PFSK-1 (cell line): ENCODE results near the gene CROT.

Experiments
- FOXP2 ChIP-seq: optimal IDR thresholded peaks from 2 replicates; pipeline ENCODE3; 2011; ENCODE audit warnings: borderline replicate concordance, control low read depth, inconsistent platforms; ENCODE audit not compliant: insufficient read depth; ENCODE audit errors: extremely low read length, extremely low read depth
- POLR2AphosphoS5 ChIP-seq: IDR thresholded peaks from 2 replicates; pipeline ENCODE4 v1.6.1; 2012; ENCODE audit warnings: low read depth, mild to moderate bottlenecking, control low read depth, low read length, moderate library complexity
- REST ChIP-seq, 2 experiments: IDR thresholded peaks; 2 replicates each; pipeline versions ENCODE4 v1.6.1 to v1.8.0; 2011 to 2012; ENCODE audit warnings: low read depth in 2 of 2, low read length in 2 of 2, control low read depth in 1 of 2, inconsistent platforms in 1 of 2, mild to moderate bottlenecking in 1 of 2, moderate library complexity in 1 of 2; ENCODE audit not compliant: insufficient read depth in 1 of 2
- SIN3A ChIP-seq: IDR thresholded peaks from 2 replicates; pipeline ENCODE4 v1.6.1; 2012; ENCODE audit warnings: mild to moderate bottlenecking, low read length, moderate library complexity, borderline replicate concordance; ENCODE audit not compliant: insufficient read depth
- TAF1 ChIP-seq: IDR thresholded peaks from 2 replicates; pipeline ENCODE4 v1.6.1; 2012; ENCODE audit warnings: low read length, control low read depth, borderline replicate concordance; ENCODE audit not compliant: insufficient read depth

Gene CROT

GRCh38 chr7:87331687-87332252 lies 13.7 kb upstream of the CROT start:
- TF ChIP-seq POLR2AphosphoS5 (no peak), REST (IDR thresholded peaks at IDR 0.05; ENCODE audit: insufficient read depth in 1 of 2, low read depth in 2 of 2, low read length in 2 of 2) (no peak), SIN3A (no peak), TAF1 (no peak), FOXP2 (no peak)

DNA sequence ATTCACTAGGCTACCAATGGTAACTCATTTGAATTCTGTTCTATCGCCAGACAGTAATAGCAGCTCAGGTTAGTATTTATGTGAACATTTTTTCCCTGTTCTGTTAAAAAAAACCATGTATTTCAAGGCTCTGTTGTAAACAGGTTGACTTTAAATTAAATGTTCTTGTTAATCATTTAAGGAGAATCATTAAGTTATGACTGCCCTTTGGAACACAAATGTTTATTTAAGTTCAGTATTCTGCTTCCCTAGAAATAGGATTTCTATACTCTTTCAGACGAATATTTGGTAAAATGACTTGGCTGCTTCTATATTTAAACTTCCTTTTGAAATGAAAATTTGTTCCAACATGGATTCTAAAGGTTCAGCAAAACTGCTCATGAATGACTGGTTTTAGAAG lies 13.1 kb upstream of the CROT start:
- TF ChIP-seq SIN3A (no peak), POLR2AphosphoS5 (no peak), TAF1 (no peak), FOXP2 (no peak)

- TF ChIP-seq POLR2AphosphoS5 = no peak
- no peak for TF ChIP-seq SIN3A
- no peak for TF ChIP-seq TAF1
- TF ChIP-seq REST (IDR thresholded peaks at IDR 0.05; ENCODE audit: insufficient read depth in 1 of 2, low read depth in 2 of 2, low read length in 2 of 2) = no peak
- TF ChIP-seq FOXP2 = no peak
Observed at GRCh38 chr7:87336136-87336535, 9.3 kb upstream of the CROT start.

DNA sequence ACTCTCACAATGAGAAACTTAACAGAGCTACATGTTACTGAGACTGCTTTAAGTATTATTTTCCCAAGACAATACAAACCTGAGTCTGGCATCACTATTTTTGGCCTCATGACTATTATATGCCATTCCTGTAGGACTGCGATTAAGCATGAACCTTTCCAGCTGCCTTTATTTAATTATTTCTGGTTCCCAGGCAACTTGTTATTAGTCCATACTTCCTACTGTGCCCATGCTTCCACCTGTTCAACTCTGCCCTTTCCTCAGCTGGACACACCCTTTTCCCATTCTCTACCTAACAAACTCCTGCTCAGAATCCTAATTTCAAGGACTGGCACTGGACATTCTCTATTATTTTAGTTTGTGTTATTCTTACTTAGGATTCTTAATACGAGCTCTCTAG lies 8.1 kb upstream of the CROT start:
- TF ChIP-seq FOXP2 (no peak), SIN3A (no peak), REST (IDR thresholded peaks at IDR 0.05; ENCODE audit: insufficient read depth in 1 of 2, low read depth in 2 of 2, low read length in 2 of 2) (no peak), POLR2AphosphoS5 (no peak), TAF1 (no peak)

DNA sequence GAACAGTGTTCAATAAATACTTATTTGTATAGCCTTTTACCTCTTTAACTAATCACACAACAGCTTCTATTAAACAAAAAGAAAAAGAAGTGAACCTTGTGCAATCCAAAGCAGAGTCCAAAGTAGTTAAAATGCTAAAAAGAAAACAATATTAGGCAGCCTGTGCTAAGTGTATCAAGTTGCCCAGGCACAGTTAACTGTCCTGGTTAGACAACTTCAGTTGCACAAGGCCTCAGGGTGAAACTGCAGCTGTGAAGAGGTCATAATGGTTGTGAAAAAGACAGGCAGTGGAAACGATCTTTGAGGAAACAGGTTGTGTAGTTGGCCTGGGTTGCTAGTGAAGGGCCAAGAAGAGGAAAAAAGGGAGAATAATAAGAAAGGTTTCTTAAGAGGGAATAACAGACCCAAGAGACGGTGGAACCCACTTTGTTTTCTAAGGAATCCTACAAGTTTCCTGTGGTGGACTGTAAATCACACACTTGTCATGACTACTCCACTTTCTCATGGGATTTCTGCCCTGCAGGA lies 6.0 kb upstream of the CROT start:
- no peak for TF ChIP-seq POLR2AphosphoS5
- TF ChIP-seq REST (IDR thresholded peaks at IDR 0.05; ENCODE audit: insufficient read depth in 1 of 2, low read depth in 2 of 2, low read length in 2 of 2) = no peak
- no peak for TF ChIP-seq FOXP2
- no peak for TF ChIP-seq SIN3A
- no peak for TF ChIP-seq TAF1

DNA sequence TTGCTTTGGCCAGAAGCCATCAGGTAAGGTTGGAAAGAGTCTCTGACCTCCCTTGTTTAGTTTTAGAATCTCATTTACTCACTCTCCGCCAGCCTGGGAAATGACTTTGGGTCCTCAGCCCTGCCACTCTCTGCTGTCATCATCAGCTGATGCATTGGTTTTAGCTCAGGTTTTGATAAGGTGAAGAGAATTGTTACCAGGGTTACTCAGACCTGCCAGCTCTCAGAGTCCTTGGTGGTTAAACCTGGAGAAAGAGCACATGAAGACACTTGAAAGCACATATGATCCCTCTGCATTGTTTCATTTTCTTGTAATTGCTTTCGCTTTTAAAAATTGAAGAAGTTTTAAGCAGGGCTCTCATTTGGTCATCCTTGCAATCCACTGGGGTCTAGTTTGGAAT lies 4.0 kb upstream of the CROT start:
- TF ChIP-seq POLR2AphosphoS5 = no peak
- no peak for TF ChIP-seq REST (IDR thresholded peaks at IDR 0.05; ENCODE audit: insufficient read depth in 1 of 2, low read depth in 2 of 2, low read length in 2 of 2)
- no peak for TF ChIP-seq SIN3A
- TF ChIP-seq TAF1 = no peak
- TF ChIP-seq FOXP2 = no peak
